ENCODE measurements around the gene RARRES2. TPM values are rescaled to one million over a fixed set of nuclear protein-coding genes. Genes with fewer than 3 reads are reported as not detected.

Gene RARRES2
- total RNA-seq, 2 donors from 2014 or later: 245 to 400 TPM

- H3K27ac ChIP-seq: no peak overlapping the region
- intact Hi-C loops (cut with DNase I): no loop called here
These were observed 22.4 kb upstream of the RARRES2 start for GRCh38 chr7:150363872-150364271.

DNA sequence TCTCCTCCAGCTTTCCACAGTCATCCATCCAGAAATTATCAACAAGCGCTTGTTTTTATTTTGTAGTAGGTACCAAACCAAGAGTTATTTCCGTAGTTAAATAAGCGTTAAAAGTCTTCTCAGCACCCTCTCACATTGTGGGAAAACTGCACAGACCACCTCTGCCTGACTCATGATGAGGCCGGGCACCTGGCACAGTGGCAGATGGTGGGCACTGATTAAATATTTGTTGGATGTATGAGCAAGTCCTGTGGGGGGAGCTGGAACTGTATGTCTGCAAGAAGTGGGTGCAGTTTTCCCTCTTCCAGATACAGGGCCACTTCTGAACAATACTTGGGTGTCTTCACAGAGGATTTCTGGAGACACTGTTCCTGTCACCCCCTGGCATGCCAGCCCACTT lies 21.9 kb upstream of the RARRES2 start:
- TF ChIP-seq POLR2A (IDR thresholded peaks at IDR 0.05): no peak
- TF ChIP-seq, protein P1, sequence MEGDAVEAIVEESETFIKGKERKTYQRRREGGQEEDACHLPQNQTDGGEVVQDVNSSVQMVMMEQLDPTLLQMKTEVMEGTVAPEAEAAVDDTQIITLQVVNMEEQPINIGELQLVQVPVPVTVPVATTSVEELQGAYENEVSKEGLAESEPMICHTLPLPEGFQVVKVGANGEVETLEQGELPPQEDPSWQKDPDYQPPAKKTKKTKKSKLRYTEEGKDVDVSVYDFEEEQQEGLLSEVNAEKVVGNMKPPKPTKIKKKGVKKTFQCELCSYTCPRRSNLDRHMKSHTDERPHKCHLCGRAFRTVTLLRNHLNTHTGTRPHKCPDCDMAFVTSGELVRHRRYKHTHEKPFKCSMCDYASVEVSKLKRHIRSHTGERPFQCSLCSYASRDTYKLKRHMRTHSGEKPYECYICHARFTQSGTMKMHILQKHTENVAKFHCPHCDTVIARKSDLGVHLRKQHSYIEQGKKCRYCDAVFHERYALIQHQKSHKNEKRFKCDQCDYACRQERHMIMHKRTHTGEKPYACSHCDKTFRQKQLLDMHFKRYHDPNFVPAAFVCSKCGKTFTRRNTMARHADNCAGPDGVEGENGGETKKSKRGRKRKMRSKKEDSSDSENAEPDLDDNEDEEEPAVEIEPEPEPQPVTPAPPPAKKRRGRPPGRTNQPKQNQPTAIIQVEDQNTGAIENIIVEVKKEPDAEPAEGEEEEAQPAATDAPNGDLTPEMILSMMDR (IDR thresholded peaks at IDR 0.05): no peak
- no peaks in the 10 kb centered on the region for H3K9me3 ChIP-seq
- no peak overlapping the region for H3K27ac ChIP-seq
- H3K36me3 ChIP-seq (replicated peaks in 1 of 2; ENCODE audit: insufficient read depth in 1 of 2, low read depth in 2 of 2): no peaks in the 10 kb centered on the region
- DNase-seq: no peak
- intact Hi-C loops (cut with DNase I): no loop called here
- peaks cover 16% of the 10 kb centered on the region for H3K4me1 ChIP-seq
- H3K4me3 ChIP-seq: no peak overlapping the region
- WGBS, 2 donors: 81 to 85% methylated on average over 4 of the region's 4 CpGs
- no peaks in the 10 kb centered on the region for H3K27me3 ChIP-seq
- ATAC-seq: no peak

More at GRCh38 chr7:150363872-150364271, 22.4 kb upstream of the RARRES2 start:
- H3K36me3 ChIP-seq (replicated peaks in 1 of 2; ENCODE audit: insufficient read depth in 1 of 2, low read depth in 2 of 2): no peaks in the 10 kb centered on the region
- no peaks in the 10 kb centered on the region for H3K27me3 ChIP-seq
- ATAC-seq: no peak
- TF ChIP-seq, protein P1 (IDR thresholded peaks at IDR 0.05): no peak
- TF ChIP-seq POLR2A (IDR thresholded peaks at IDR 0.05): no peak
- no peak for DNase-seq
- H3K4me3 ChIP-seq: no peak overlapping the region
- WGBS, 2 donors: 76 to 89% methylated on average over 5 of the region's 5 CpGs
- peaks cover 17% of the 10 kb centered on the region for H3K4me1 ChIP-seq
- no peaks in the 10 kb centered on the region for H3K9me3 ChIP-seq

GRCh38 chr7:150361807-150362621 lies 20.6 kb upstream of the RARRES2 start:
- intact Hi-C loops (cut with DNase I): no loop called here
- peaks cover 2% of the 10 kb centered on the region for H3K4me1 ChIP-seq
- H3K4me3 ChIP-seq: no peak overlapping the region
- WGBS, 2 donors: 81 to 83% methylated on average over 18 of the region's 18 CpGs
- H3K9me3 ChIP-seq: no peaks in the 10 kb centered on the region
- ATAC-seq (no peak), DNase-seq (no peak)
- H3K36me3 ChIP-seq (replicated peaks in 1 of 2; ENCODE audit: insufficient read depth in 1 of 2, low read depth in 2 of 2): no peaks in the 10 kb centered on the region
- TF ChIP-seq, protein P1 (IDR thresholded peaks at IDR 0.05): no peak
- no peak for TF ChIP-seq POLR2A (IDR thresholded peaks at IDR 0.05)
- no peak overlapping the region for H3K27ac ChIP-seq
- H3K27me3 ChIP-seq: no peaks in the 10 kb centered on the region

- WGBS, 2 donors: 80 to 87% methylated on average over 7 of the region's 7 CpGs
- ATAC-seq (no peak), DNase-seq (no peak)
- Histone ChIP-seq H3K9me3 (no peaks in the 10 kb centered on the region), H3K4me3 (no peak overlapping the region), H3K27ac (no peak overlapping the region), H3K27me3 (no peaks in the 10 kb centered on the region), H3K36me3 (replicated peaks in 1 of 2; ENCODE audit: insufficient read depth in 1 of 2, low read depth in 2 of 2) (no peaks in the 10 kb centered on the region), H3K4me1 (peaks cover 2% of the 10 kb centered on the region)
- TF ChIP-seq POLR2A (IDR thresholded peaks at IDR 0.05): no peak
- TF ChIP-seq, protein P1 (IDR thresholded peaks at IDR 0.05): no peak
- intact Hi-C loops (cut with DNase I): no loop called here
These were observed 20.0 kb upstream of the RARRES2 start for GRCh38 chr7:150361402-150361801.
